Upper lobe of left lung (tissue), 6 donors: ENCODE measurements around the gene PREX1. TPM values are rescaled to one million over a fixed set of nuclear protein-coding genes. Genes with fewer than 3 reads are reported as not detected.
"Not testable (repeated sequence)": the region's sequence is repeated elsewhere in the genome, so short reads cannot be mapped to it uniquely, and the experiment has no call there.

ENCODE experiments used
- ATAC-seq, 2 donors: fragments of 200-7000 bp; cut with Tn5 transposase; one replicate each; pipeline ENCODE4 v1.9.1; 2022; ENCODE audit warnings: mild to moderate bottlenecking in 2 of 2, moderate library complexity in 2 of 2; ENCODE audit not compliant: low FRiP score in 2 of 2
- DNase-seq, 2 donors: peaks; one replicate each; pipeline ENCODE4 v3.0.0-alpha.2; 2019 to 2020
- H3K27ac ChIP-seq, 4 donors: fragments of 200-600 bp; sonication (generic); one replicate each; pipeline ENCODE4 v1.5.1; 2016 to 2019
- H3K27me3 ChIP-seq, 4 donors: fragments of 200-600 bp; sonication (generic); one replicate each; pipeline ENCODE4 v1.5.1; 2017 to 2019
- H3K36me3 ChIP-seq, 4 donors: fragments of 200-600 bp; sonication (generic); one replicate each; pipeline ENCODE4 v1.5.1; 2016 to 2019
- H3K4me1 ChIP-seq, 4 donors: fragments of 200-600 bp; sonication (generic); one replicate each; pipeline ENCODE4 v1.5.1; 2018 to 2019
- H3K4me3 ChIP-seq, 4 donors: fragments of 200-600 bp; sonication (generic); one replicate each; pipeline ENCODE4 v1.5.1; 2017 to 2019; ENCODE audit warnings: mild to moderate bottlenecking in 2 of 4, moderate library complexity in 1 of 4
- H3K9me3 ChIP-seq, 4 donors: fragments of 200-600 bp; sonication (generic); one replicate each; pipeline ENCODE4 v1.5.1; 2018 to 2019
- EP300 ChIP-seq, 4 donors: sonication (generic); formaldehyde crosslinking; IDR thresholded peaks; one replicate each; pipeline ENCODE4 v1.5.1; 2017; ENCODE audit warnings: antibody characterized with exemption in 4 of 4, control low read depth in 2 of 4
- POLR2A ChIP-seq, 4 donors: fragments of 450-650 bp; IDR thresholded peaks; one replicate each; pipeline ENCODE4 v1.5.1; 2016 to 2017; ENCODE audit warnings: antibody characterized with exemption in 4 of 4, mild to moderate bottlenecking in 2 of 4
- POLR2AphosphoS5 ChIP-seq, 2 donors: sonication (generic); formaldehyde crosslinking; IDR thresholded peaks; one replicate each; pipeline ENCODE4 v1.5.1; 2017; ENCODE audit warnings: antibody characterized with exemption in 2 of 2
- WGBS, 2 donors: methylation state at CpG; one replicate each; pipeline ENCODE4 v1.1.5; 2017 to 2018; 5-methylcytosine and 5-hydroxymethylcytosine counted together
- total RNA-seq, 6 donors: library from RNA; depleted of rRNA in 4 of 6; stranded (reverse); fragments of >200 nt in 4 of 6; gene quantifications; one replicate each; pipeline versions ENCODE4 v1.1.0 to v1.2.1, GENCODE V29; 2016 to 2021
- TF ChIP-seq, protein P1 (sequence below), 6 experiments: fragments of 450-650 bp in 4 of 6; fragments of 200-600 bp in 2 of 6; sonication (generic) in 2 of 6; IDR thresholded peaks; one replicate each; pipeline ENCODE4 v1.5.1; 2016 to 2019; ENCODE audit warnings: antibody characterized with exemption in 6 of 6
- donor health status: DM: no; HTN: no; CAD: no; lungs with moderate emphysema.
- donor health status: DM: no; HTN: yes; CAD: no; lungs with severe emphysema.

Gene PREX1
- total RNA-seq, 6 donors from 2014 or later = 42.8 to 177 (median 74.6) TPM

DNA sequence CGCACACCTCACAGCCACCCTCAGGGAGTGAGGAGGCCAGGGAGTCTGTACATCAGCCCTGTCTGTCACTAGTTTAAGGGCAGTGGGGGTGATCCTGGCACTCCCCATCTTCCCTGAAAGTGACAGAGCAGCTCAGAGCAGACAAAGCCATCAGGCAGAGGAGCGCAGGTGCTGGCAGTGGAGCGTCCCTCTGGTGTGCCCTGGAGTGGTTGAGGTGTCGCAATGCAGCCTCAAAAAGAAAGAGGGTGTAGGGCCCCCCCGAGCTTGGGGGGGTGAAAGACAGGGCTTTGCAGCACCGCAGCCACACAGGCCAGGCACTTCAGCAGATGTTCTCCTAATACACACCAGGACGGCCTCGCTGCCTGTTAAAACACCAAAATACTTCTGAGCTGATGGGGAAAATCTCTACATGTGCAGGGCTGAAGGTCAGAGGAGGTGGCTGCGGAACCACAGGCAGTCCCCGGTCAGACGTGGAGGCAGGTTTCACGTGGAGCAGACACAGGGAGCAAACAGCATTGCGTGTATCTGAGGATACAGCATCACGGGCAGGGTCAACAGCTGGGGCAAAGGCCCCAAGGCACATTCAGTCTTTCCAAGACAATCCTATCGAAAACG, 69.5 kb downstream of the PREX1 start:
- H3K4me3 ChIP-seq = no peak overlapping the region
- no peak for TF ChIP-seq POLR2AphosphoS5 (IDR thresholded peaks at IDR 0.05)
- TF ChIP-seq POLR2A (IDR thresholded peaks at IDR 0.05) = no peak
- TF ChIP-seq EP300 (IDR thresholded peaks at IDR 0.05) = no peak
- TF ChIP-seq, protein P1, sequence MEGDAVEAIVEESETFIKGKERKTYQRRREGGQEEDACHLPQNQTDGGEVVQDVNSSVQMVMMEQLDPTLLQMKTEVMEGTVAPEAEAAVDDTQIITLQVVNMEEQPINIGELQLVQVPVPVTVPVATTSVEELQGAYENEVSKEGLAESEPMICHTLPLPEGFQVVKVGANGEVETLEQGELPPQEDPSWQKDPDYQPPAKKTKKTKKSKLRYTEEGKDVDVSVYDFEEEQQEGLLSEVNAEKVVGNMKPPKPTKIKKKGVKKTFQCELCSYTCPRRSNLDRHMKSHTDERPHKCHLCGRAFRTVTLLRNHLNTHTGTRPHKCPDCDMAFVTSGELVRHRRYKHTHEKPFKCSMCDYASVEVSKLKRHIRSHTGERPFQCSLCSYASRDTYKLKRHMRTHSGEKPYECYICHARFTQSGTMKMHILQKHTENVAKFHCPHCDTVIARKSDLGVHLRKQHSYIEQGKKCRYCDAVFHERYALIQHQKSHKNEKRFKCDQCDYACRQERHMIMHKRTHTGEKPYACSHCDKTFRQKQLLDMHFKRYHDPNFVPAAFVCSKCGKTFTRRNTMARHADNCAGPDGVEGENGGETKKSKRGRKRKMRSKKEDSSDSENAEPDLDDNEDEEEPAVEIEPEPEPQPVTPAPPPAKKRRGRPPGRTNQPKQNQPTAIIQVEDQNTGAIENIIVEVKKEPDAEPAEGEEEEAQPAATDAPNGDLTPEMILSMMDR (IDR thresholded peaks at IDR 0.05) = no peak
- H3K27me3 ChIP-seq = no peaks in the 10 kb centered on the region
- H3K9me3 ChIP-seq = peaks cover 0 to 6% (median 2%) of the 10 kb centered on the region in 4 donors
- no peaks in the 10 kb centered on the region for H3K36me3 ChIP-seq
- peak overlapping the region; percentile 62 to 91 (median 86) for H3K27ac ChIP-seq
- ATAC-seq (no peak), DNase-seq (peak in 1 of 2 donors; percentile 58)
- peaks cover 46 to 72% (median 68%) of the 10 kb centered on the region in 4 donors for H3K4me1 ChIP-seq
- WGBS, 2 donors = 66 to 69% methylated on average over 16 of the region's 16 CpGs

DNA sequence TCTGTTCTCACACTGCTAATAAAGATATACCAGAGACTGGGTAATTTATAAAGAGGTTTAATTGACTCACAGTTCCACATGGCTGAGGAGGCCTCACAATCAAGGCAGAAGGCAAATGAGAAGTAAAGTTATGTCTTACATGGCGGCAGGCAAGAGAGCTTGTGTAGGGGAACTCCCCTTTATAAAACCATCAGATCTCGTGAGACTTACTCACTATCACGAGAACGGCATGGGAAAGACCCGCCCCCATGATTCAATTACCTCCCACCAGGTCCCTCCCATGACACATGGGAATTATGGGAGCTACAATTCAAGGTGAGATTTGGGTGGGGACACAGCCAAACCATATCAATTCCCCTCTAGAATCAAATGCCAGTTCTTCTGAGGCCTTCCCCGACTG, 71.0 kb downstream of the PREX1 start:
- not testable (repeated sequence) for H3K36me3 ChIP-seq, DNase-seq, ATAC-seq, H3K4me3 ChIP-seq, H3K27me3 ChIP-seq, H3K9me3 ChIP-seq
- WGBS, 2 donors = 90 to 93% methylated on average over 6 of the region's 6 CpGs
- H3K4me1 ChIP-seq = peaks cover 48 to 73% (median 70%) of the 10 kb centered on the region in 4 donors
- peak overlapping the region in 2 of 4 donors; percentile 62 to 87 for H3K27ac ChIP-seq

DNA sequence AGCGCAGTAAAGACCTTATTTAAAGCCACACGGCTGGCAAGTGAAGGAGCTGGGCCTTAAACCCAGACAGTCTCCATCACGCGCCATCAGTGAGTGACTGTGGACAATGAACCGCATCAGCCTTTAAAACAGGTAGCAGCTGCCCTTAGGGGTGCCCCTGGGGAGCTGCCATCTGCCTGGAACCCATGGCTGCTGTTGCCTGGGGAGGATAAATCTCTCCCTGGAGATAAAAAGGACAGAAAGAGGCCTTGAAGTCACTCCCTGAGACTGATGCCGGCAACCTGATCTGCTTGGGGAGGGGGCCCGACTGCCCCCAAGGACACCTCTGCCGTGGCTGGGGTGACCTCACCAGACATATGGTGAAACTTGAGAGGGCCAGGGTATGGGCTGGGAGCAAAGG, 73.5 kb downstream of the PREX1 start:
- ATAC-seq = no peak
- Histone ChIP-seq H3K4me1 (peaks cover 43 to 68% (median 65%) of the 10 kb centered on the region in 4 donors), H3K27me3 (no peaks in the 10 kb centered on the region), H3K36me3 (no peaks in the 10 kb centered on the region), H3K27ac (peak overlapping the region in 3 of 4 donors; percentile 9 to 83 (median 80)), H3K4me3 (no peak overlapping the region), H3K9me3 (peaks cover 0 to 6% (median 2%) of the 10 kb centered on the region in 4 donors)
- DNase-seq = no peak
- TF ChIP-seq, protein P1 (IDR thresholded peaks at IDR 0.05) = no peak
- WGBS, 2 donors = 79 to 84% methylated on average over 8 of the region's 8 CpGs

DNA sequence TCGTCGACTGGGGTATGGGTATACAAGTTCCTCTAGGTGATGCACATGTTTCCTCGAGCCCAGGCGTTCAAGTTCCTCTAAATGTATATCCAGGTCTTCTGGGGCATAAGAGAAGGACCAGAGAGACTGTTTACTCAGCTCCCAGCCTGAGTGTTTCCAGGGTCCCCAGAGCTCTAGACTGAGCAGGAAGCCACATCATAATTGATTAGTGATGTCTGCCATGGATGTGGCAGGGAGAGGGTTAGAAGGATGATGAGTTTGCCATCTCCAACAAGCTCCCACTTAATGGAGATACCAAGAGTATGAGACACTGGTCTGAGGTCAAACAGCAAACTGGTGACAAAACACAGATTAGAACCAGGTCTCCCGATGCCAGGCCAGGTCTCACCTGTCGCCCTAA, 74.8 kb downstream of the PREX1 start:
- no peaks in the 10 kb centered on the region for H3K27me3 ChIP-seq
- WGBS, 2 donors = 80 to 84% methylated on average over 6 of the region's 6 CpGs
- ATAC-seq (no peak), DNase-seq (no peak)
- peak overlapping the region; percentile 49 to 83 (median 78) for H3K27ac ChIP-seq
- TF ChIP-seq POLR2AphosphoS5 (IDR thresholded peaks at IDR 0.05) (no peak), POLR2A (IDR thresholded peaks at IDR 0.05) (no peak), EP300 (IDR thresholded peaks at IDR 0.05) (no peak)
- TF ChIP-seq, protein P1 (IDR thresholded peaks at IDR 0.05) = no peak
- H3K4me3 ChIP-seq = no peak overlapping the region
- H3K36me3 ChIP-seq = no peaks in the 10 kb centered on the region
- H3K4me1 ChIP-seq = peaks cover 38 to 67% (median 64%) of the 10 kb centered on the region in 4 donors
- H3K9me3 ChIP-seq = peaks cover 0 to 6% (median 2%) of the 10 kb centered on the region in 4 donors

DNA sequence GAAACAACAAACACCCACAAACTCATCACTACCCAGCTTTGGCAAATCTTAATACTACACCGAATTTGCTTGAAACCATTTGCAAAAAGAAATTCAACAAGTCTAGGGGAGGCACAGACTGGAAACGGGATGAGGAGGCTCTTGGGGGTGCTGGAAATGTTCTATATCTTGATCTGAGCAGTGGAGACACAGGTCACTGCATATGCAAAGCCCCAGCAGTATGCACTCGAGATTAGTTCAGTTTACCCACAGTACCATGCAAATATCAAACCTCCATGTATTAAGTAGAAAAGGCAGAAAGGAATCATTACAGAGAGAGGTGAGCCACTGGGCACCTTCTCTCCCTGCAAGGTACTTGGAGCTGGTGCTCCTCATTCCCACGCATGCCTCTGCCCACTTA, 75.9 kb downstream of the PREX1 start:
- Histone ChIP-seq H3K4me3 (no peak overlapping the region), H3K36me3 (peaks cover 0 to 3% (median 0%) of the 10 kb centered on the region in 4 donors), H3K4me1 (peaks cover 32 to 69% (median 61%) of the 10 kb centered on the region in 4 donors), H3K27ac (peak overlapping the region; percentile 75 to 83 (median 78)), H3K27me3 (no peaks in the 10 kb centered on the region), H3K9me3 (peaks cover 0 to 6% (median 2%) of the 10 kb centered on the region in 4 donors)
- 59 to 60% methylated on average over 4 of the region's 4 CpGs for WGBS, 2 donors
- DNase-seq = no peak
- TF ChIP-seq POLR2AphosphoS5 (IDR thresholded peaks at IDR 0.05) = no peak
- TF ChIP-seq, protein P1 (IDR thresholded peaks at IDR 0.05) = no peak
- TF ChIP-seq POLR2A (IDR thresholded peaks at IDR 0.05) = no peak
- no peak for TF ChIP-seq EP300 (IDR thresholded peaks at IDR 0.05)
- no peak for ATAC-seq
